ENCODE data around the gene ZNF784.

- TF ChIP-seq ARNTL (CRISPR knock-in tag; IDR thresholded peaks at IDR 0.05; ENCODE audit: borderline replicate concordance, low read depth): no peak
- no peak for TF ChIP-seq RARB (CRISPR knock-in tag; IDR thresholded peaks at IDR 0.05)
- TF ChIP-seq ESRRG (CRISPR knock-in tag; IDR thresholded peaks at IDR 0.05): no peak
- TF ChIP-seq PATZ1 (CRISPR knock-in tag; IDR thresholded peaks at IDR 0.05; ENCODE audit: borderline replicate concordance): no peak
These were observed 11.0 kb upstream of the ZNF784 start for GRCh38 chr19:55635334-55635717.
